ENCODE measurements around the gene CASP12. TPM values are rescaled to one million over a fixed set of nuclear protein-coding genes. Genes with fewer than 3 reads are reported as not detected.

The CASP12 gene
- total and polyA plus RNA-seq, 2 donors from 2014 or later = 0.45 to 0.91 TPM

DNA sequence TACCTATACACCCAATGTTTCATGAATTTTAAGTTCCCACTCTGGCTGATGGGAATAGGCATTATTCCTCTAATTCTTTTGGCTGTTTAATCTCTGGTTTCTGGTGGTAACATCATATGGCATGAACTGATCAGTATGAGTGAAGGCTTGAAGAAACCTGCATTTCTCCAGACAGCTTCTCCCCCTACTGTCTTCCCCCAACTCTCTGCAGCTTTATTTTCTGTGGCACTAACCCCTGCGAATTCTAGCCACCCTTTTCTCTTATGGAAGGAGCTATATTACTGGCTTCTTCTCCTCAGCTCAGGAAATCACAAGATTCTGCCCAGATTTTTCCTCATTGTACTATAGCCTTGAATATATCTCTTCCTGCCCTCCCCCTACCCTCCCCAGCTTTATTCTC is 57.1 kb downstream of the CASP12 start:
- no peak for FAIRE-seq

DNA sequence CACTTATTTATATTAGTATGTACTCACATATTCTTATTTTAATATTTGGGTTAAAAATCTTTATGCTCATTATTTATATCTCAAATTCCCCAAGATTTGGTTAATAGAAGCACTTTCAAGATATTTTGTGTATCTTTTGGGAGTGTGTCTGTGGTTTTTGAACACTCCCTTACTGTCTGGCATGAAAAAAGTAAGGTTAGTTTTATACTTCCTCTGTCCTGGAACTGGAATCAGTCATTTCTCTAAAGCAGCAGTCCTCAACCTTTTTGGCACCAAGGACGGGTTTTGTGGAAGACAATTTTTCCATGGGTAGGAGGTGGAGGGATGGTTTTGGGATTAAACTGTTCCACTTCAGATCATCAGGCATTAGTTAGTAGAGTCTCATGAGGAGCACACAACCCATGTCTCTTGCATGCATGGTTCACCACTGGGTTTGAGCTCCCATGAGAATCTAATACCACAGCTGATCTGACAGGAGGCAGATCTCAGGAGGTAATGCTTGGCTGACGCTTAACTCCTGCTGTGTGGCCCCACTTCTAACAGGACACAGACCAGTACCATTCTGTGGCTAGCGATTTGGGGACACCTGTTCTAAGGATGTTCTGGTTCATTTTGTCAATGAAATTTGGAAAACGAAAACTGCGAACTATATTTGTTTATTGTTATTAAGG is 60.2 kb downstream of the CASP12 start:
- intact Hi-C loops (cut with DNase I) = no loop called here

More for the DNA sequence above, 57.1 kb downstream of the CASP12 start:
- H3K9ac ChIP-seq (ENCODE audit: low read length in 3 of 3) = no peak overlapping the region
- intact Hi-C loops (cut with DNase I) = no loop called here
- H3K36me3 ChIP-seq (ENCODE audit: control insufficient read depth in 2 of 3, insufficient read depth in 3 of 3, low read length in 3 of 3) = no peaks in the 10 kb centered on the region
- no peak overlapping the region for H3K4me3 ChIP-seq (ENCODE audit: low read length in 3 of 3)
- H3K9me3 ChIP-seq (ENCODE audit: control insufficient read depth in 2 of 3, insufficient read depth in 1 of 3, low read length in 3 of 3) = peaks cover 0 to 7% (median 0%) of the 10 kb centered on the region in 3 donors
- H3K4me1 ChIP-seq (ENCODE audit: control insufficient read depth in 2 of 3, insufficient read depth in 2 of 3, low read depth in 1 of 3, low read length in 3 of 3) = no peaks in the 10 kb centered on the region
- no peak for DNase-seq
- H3K27ac ChIP-seq (ENCODE audit: low read depth in 2 of 2, low read length in 2 of 2) = no peak overlapping the region
- no peaks in the 10 kb centered on the region for H3K27me3 ChIP-seq (ENCODE audit: control insufficient read depth, insufficient read depth, low read length)
- TF ChIP-seq, protein P1, sequence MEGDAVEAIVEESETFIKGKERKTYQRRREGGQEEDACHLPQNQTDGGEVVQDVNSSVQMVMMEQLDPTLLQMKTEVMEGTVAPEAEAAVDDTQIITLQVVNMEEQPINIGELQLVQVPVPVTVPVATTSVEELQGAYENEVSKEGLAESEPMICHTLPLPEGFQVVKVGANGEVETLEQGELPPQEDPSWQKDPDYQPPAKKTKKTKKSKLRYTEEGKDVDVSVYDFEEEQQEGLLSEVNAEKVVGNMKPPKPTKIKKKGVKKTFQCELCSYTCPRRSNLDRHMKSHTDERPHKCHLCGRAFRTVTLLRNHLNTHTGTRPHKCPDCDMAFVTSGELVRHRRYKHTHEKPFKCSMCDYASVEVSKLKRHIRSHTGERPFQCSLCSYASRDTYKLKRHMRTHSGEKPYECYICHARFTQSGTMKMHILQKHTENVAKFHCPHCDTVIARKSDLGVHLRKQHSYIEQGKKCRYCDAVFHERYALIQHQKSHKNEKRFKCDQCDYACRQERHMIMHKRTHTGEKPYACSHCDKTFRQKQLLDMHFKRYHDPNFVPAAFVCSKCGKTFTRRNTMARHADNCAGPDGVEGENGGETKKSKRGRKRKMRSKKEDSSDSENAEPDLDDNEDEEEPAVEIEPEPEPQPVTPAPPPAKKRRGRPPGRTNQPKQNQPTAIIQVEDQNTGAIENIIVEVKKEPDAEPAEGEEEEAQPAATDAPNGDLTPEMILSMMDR (IDR thresholded peaks at IDR 0.05; ENCODE audit: borderline replicate concordance, extremely low read depth, insufficient read depth) = no peak

DNA sequence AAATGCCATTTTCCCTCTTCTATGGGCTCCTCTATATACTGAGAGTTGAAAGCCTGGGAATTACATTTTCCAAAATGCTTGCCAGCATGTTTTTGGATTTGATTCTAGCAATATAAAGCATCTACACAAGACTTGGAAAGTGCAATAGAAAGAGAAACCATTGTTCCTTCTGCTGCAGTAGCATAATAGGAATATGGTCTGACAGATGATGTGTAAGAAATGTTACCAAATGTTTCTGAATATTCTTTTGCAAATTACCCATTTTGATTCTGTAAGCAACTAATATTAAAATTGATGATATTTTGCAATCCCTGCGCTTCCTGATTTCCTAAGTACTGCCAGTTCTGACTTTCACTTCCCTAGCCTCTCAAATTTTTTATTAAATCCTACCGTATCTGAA is 61.6 kb downstream of the CASP12 start:
- Histone ChIP-seq H3K36me3 (ENCODE audit: control insufficient read depth in 2 of 3, insufficient read depth in 3 of 3, low read length in 3 of 3) (no peaks in the 10 kb centered on the region), H3K27me3 (ENCODE audit: control insufficient read depth, insufficient read depth, low read length) (no peaks in the 10 kb centered on the region), H3K4me3 (ENCODE audit: low read length in 3 of 3) (no peak overlapping the region), H3K9ac (ENCODE audit: low read length in 3 of 3) (no peak overlapping the region), H3K4me1 (ENCODE audit: control insufficient read depth in 2 of 3, insufficient read depth in 2 of 3, low read depth in 1 of 3, low read length in 3 of 3) (no peaks in the 10 kb centered on the region), H3K9me3 (ENCODE audit: control insufficient read depth in 2 of 3, insufficient read depth in 1 of 3, low read length in 3 of 3) (peaks cover 0 to 7% (median 0%) of the 10 kb centered on the region in 3 donors), H3K27ac (ENCODE audit: low read depth in 2 of 2, low read length in 2 of 2) (no peak overlapping the region)
- FAIRE-seq (no peak), DNase-seq (no peak)
- intact Hi-C loops (cut with DNase I) = no loop called here
- TF ChIP-seq, protein P1 (IDR thresholded peaks at IDR 0.05; ENCODE audit: borderline replicate concordance, extremely low read depth, insufficient read depth) = no peak

More for the DNA sequence above, 60.2 kb downstream of the CASP12 start:
- FAIRE-seq (no peak), DNase-seq (no peak)
- H3K4me1 ChIP-seq (ENCODE audit: control insufficient read depth in 2 of 3, insufficient read depth in 2 of 3, low read depth in 1 of 3, low read length in 3 of 3) = no peaks in the 10 kb centered on the region
- peaks cover 0 to 7% (median 0%) of the 10 kb centered on the region in 3 donors for H3K9me3 ChIP-seq (ENCODE audit: control insufficient read depth in 2 of 3, insufficient read depth in 1 of 3, low read length in 3 of 3)
- H3K27me3 ChIP-seq (ENCODE audit: control insufficient read depth, insufficient read depth, low read length) = no peaks in the 10 kb centered on the region
- no peaks in the 10 kb centered on the region for H3K36me3 ChIP-seq (ENCODE audit: control insufficient read depth in 2 of 3, insufficient read depth in 3 of 3, low read length in 3 of 3)
- TF ChIP-seq, protein P1 (IDR thresholded peaks at IDR 0.05; ENCODE audit: borderline replicate concordance, extremely low read depth, insufficient read depth) = no peak
- H3K27ac ChIP-seq (ENCODE audit: low read depth in 2 of 2, low read length in 2 of 2) = no peak overlapping the region
- H3K4me3 ChIP-seq (ENCODE audit: low read length in 3 of 3) = no peak overlapping the region
- H3K9ac ChIP-seq (ENCODE audit: low read length in 3 of 3) = no peak overlapping the region

Other genes with a start within 250 kb of the CASP12 start
- gene CASP4, start 70.1 kb upstream of the CASP12 start, total RNA-seq = 60.3 TPM
- gene CASP4, start 70.1 kb upstream of the CASP12 start, polyA plus RNA-seq (ENCODE audit: insufficient read depth, low read depth, low replicate concordance) = 40.6 TPM
- gene CASP5, start 124.7 kb upstream of the CASP12 start, total RNA-seq = 0.91 TPM
- gene CASP5, start 124.7 kb upstream of the CASP12 start, polyA plus RNA-seq (ENCODE audit: insufficient read depth, low read depth, low replicate concordance) = not detected
- gene CASP1, start 136.7 kb upstream of the CASP12 start, total RNA-seq = 38.6 TPM
- 9.7 TPM for gene CASP1, start 136.7 kb upstream of the CASP12 start, polyA plus RNA-seq (ENCODE audit: insufficient read depth, low read depth, low replicate concordance)
- 16.2 TPM for gene CARD16, start 146.9 kb upstream of the CASP12 start, total RNA-seq
- 24.4 TPM for gene CARD16, start 146.9 kb upstream of the CASP12 start, polyA plus RNA-seq (ENCODE audit: insufficient read depth, low read depth, low replicate concordance)
- not detected for gene CARD18, start 241.3 kb upstream of the CASP12 start, total RNA-seq
- gene CARD18, start 241.3 kb upstream of the CASP12 start, polyA plus RNA-seq (ENCODE audit: insufficient read depth, low read depth, low replicate concordance) = not detected

Measured in kidney (tissue), 14 donors.